GM12878 (cell line): ENCODE measurements around the gene MAP1LC3B. TPM values are rescaled to one million over a fixed set of nuclear protein-coding genes. Genes with fewer than 3 reads are reported as not detected.

Experiments
- ATF7 ChIP-seq: fragments of 450-650 bp; IDR thresholded peaks from 2 replicates; pipeline ENCODE4 v1.6.1; 2016; ENCODE audit warnings: low read depth, mild to moderate bottlenecking
- CREB1 ChIP-seq: IDR thresholded peaks from 2 replicates; pipeline ENCODE4 v1.6.1; 2012; ENCODE audit warnings: low read depth, mild to moderate bottlenecking, inconsistent platforms
- CREM ChIP-seq: IDR thresholded peaks from 2 replicates; pipeline ENCODE4 v1.6.1; 2014; ENCODE audit warnings: antibody characterized with exemption, low read depth
- CTCF ChIP-seq, 3 experiments: IDR thresholded peaks in 2 of 3; conservative IDR thresholded peaks in 1 of 3; 2 replicates each; pipeline ENCODE4 v1.5.1; 2011; ENCODE audit warnings: low read depth in 3 of 3, low read length in 3 of 3, mild to moderate bottlenecking in 3 of 3, control low read depth in 2 of 3, moderate library complexity in 2 of 3, inconsistent platforms in 1 of 3, mixed read lengths in 1 of 3; ENCODE audit not compliant: control insufficient read depth in 2 of 3, insufficient read depth in 1 of 3; ENCODE audit errors: extremely low read depth in 1 of 3
- E2F8 ChIP-seq: fragments of 450-650 bp; IDR thresholded peaks from 2 replicates; pipeline ENCODE4 v1.6.1; 2018; ENCODE audit warnings: mild to moderate bottlenecking, low read depth, moderate library complexity; ENCODE audit not compliant: partially characterized antibody
- E4F1 ChIP-seq: fragments of 450-650 bp; IDR thresholded peaks from 2 replicates; pipeline ENCODE4 v1.6.1; 2018; ENCODE audit warnings: borderline replicate concordance, mild to moderate bottlenecking; ENCODE audit not compliant: partially characterized antibody
- EED ChIP-seq: sonication (generic); IDR thresholded peaks from 2 replicates; pipeline ENCODE4 v1.6.1; 2016; ENCODE audit warnings: antibody characterized with exemption, low read depth
- FOXK2 ChIP-seq: fragments of 450-650 bp; IDR thresholded peaks from 2 replicates; pipeline ENCODE4 v1.6.1; 2017; ENCODE audit warnings: mild to moderate bottlenecking, moderate library complexity
- GATAD2B ChIP-seq: fragments of 450-650 bp; conservative IDR thresholded peaks from 2 replicates; pipeline ENCODE4 v1.6.1; 2017; ENCODE audit warnings: low read depth, mild to moderate bottlenecking, moderate library complexity
- IKZF1 ChIP-seq: fragments of 450-650 bp; conservative IDR thresholded peaks from 2 replicates; pipeline ENCODE4 v1.6.1; 2017; ENCODE audit warnings: antibody characterized with exemption, mild to moderate bottlenecking
- MYB ChIP-seq: fragments of 150-350 bp; IDR thresholded peaks from 2 replicates; pipeline ENCODE4 v1.6.1; 2014; ENCODE audit warnings: mild to moderate bottlenecking, low read depth, low read length, borderline replicate concordance
- NR2C1 ChIP-seq: fragments of 450-650 bp; IDR thresholded peaks from 2 replicates; pipeline ENCODE4 v1.6.1; 2017; ENCODE audit warnings: antibody characterized with exemption, mild to moderate bottlenecking, moderate library complexity
- PAX8 ChIP-seq: fragments of 450-650 bp; IDR thresholded peaks from 2 replicates; pipeline ENCODE4 v1.6.1; 2017; ENCODE audit warnings: mild to moderate bottlenecking, moderate library complexity
- PKNOX1 ChIP-seq: fragments of 450-650 bp; IDR thresholded peaks from 2 replicates; pipeline ENCODE4 v1.6.1; 2016; ENCODE audit warnings: mild to moderate bottlenecking
- POLR2AphosphoS5 ChIP-seq: IDR thresholded peaks from 2 replicates; pipeline ENCODE4 v1.6.1; 2011; ENCODE audit warnings: mild to moderate bottlenecking, low read length, inconsistent platforms
- RAD51 ChIP-seq: fragments of 450-650 bp; IDR thresholded peaks from 2 replicates; pipeline ENCODE4 v1.6.1; 2016; ENCODE audit warnings: moderate library complexity, mild to moderate bottlenecking, inconsistent platforms
- SIX5 ChIP-seq: IDR thresholded peaks from 2 replicates; pipeline ENCODE4 v1.6.1; 2011; ENCODE audit warnings: mild to moderate bottlenecking, low read depth, low read length, moderate library complexity; ENCODE audit not compliant: severe bottlenecking
- SMAD1 ChIP-seq: fragments of 450-650 bp; IDR thresholded peaks from 2 replicates; pipeline ENCODE4 v1.6.1; 2018; ENCODE audit warnings: mild to moderate bottlenecking, low read depth; ENCODE audit not compliant: partially characterized antibody
- SMAD5 ChIP-seq: IDR thresholded peaks from 2 replicates; pipeline ENCODE4 v1.6.1; 2016; ENCODE audit warnings: antibody characterized with exemption, low read depth
- STAT3 ChIP-seq: IDR thresholded peaks from 2 replicates; pipeline ENCODE4 v1.6.1; 2011; ENCODE audit warnings: low read depth, low read length, improper control_type of control experiment
- YY1 ChIP-seq: IDR thresholded peaks from 2 replicates; pipeline ENCODE4 v1.6.1; 2011; ENCODE audit warnings: low read depth, mild to moderate bottlenecking, low read length
- polyA plus RNA-seq, 11 experiments: library from polyadenylated mRNA; depleted of rRNA in 4 of 11; unstranded in 6 of 11; stranded (reverse) in 5 of 11; fragments of >200 nt; fragmentation: Nextera tagmentation in 4 of 11; fragmentation: Illumina TruSeq in 1 of 11; extraction: Ambion mirVana in 4 of 11; extraction: Trizol in 1 of 11; gene quantifications; 1 replicate in 1 of 11; 2 replicates in 10 of 11; pipeline versions ENCODE4 v1.2.1 to v1.2.3, GENCODE V29; 2011 to 2016; ENCODE audit warnings: inconsistent platforms in 2 of 11, missing spikeins in 2 of 11, low read depth in 1 of 11
- total RNA-seq, 4 experiments: library from RNA; depleted of rRNA in 3 of 4; stranded (reverse); fragments of >200 nt in 3 of 4; fragmentation: Illumina TruSeq in 1 of 4; extraction: Trizol in 1 of 4; gene quantifications; 2 replicates each; pipeline versions ENCODE4 v1.2.1 to v1.2.3, GENCODE V29; 2013 to 2021

MAP1LC3B gene
- total and polyA plus RNA-seq, 10 of the 15 experiments (the other 5 are each of a cell fraction or from before 2014, with no cell fraction given), result 6.1 to 42.8 (median 13.7) TPM

- TF ChIP-seq RAD51 (peak; percentile 61), FOXK2 (0 out of 2 replicates have a peak, but pooled peaks have one; percentile 19), CREB1 (peak; percentile 97), STAT3 (no peak), NR2C1 (peak; percentile 94), EED (no peak), CREM (peak; percentile 94; the same call in 1 of the 2 replicates), CTCF (IDR thresholded peaks at IDR 0.05 in 2 of 3, conservative IDR thresholded peaks at IDR 0.05 in 1 of 3; ENCODE audit: control insufficient read depth in 2 of 3, extremely low read depth in 1 of 3, insufficient read depth in 1 of 3, low read depth in 3 of 3, low read length in 3 of 3) (no peak), E2F8 (no peak), SIX5 (peak; percentile 87), POLR2AphosphoS5 (peak; percentile 75), PKNOX1 (peak; percentile 73), SMAD1 (no peak), E4F1 (peak; percentile 88), YY1 (peak; percentile 100), IKZF1 (peak; percentile 100), ATF7 (no peak), MYB (peak; percentile 66; the same call in 1 of the 2 replicates), SMAD5 (peak; percentile 53; the same call in 1 of the 2 replicates), PAX8 (no peak), GATAD2B (peak; percentile 83)
These were observed at the start of gene MAP1LC3B (continued) for GRCh38 chr16:87391950-87392820.
